Measurements from ENCODE around the gene CSMD2.

CSMD2 gene

DNA sequence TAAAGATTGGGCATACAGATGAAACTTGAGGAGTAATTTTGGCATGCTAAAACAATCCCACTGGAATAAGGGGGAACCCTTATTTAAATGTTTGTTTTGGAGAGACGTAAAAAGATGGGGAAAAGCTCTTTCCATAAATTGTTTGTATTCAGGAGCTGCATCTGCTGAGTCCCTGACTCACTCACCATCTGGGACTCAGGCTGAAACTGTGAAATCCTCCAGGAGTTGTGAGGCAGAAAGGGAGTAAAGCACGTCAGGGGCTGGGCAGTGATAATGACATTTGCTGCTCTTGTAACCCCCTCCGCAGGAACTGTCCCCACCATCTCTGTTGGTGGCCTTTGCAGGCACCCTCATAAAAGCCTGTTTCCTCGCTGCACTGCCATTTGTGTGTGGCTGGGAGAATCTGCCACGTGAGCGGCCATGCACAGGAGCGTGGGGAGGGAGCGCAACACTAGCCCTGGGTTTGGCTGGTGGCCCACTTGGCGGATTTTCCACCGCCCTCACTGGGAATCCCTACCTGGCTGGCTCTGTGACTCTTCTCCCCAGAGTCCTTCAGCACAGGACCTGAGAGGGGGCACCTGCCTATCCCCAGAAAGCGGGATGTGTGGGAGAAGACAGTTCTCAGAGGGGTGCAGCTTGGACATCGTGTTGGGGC is 647.3 kb downstream of the CSMD2 start:
- no peak overlapping the region for H3K4me3 ChIP-seq (ENCODE audit: low read depth in 1 of 2, low read length in 2 of 2)
- no peaks in the 10 kb centered on the region for H3K9me3 ChIP-seq (ENCODE audit: insufficient read depth, low read length, severe bottlenecking)
- H3K27me3 ChIP-seq (ENCODE audit: insufficient read depth, low read length, poor library complexity), result peaks cover 9% of the 10 kb centered on the region
- no peaks in the 10 kb centered on the region for H3K36me3 ChIP-seq (ENCODE audit: insufficient read depth, low read length)
- H3K4me2 ChIP-seq (ENCODE audit: insufficient read depth, low read length), result no peak overlapping the region
- no peak for TF ChIP-seq EZH2 (IDR thresholded peaks at IDR 0.05; ENCODE audit: borderline replicate concordance, low read depth, low read length, severe bottlenecking)
- TF ChIP-seq, protein P1, sequence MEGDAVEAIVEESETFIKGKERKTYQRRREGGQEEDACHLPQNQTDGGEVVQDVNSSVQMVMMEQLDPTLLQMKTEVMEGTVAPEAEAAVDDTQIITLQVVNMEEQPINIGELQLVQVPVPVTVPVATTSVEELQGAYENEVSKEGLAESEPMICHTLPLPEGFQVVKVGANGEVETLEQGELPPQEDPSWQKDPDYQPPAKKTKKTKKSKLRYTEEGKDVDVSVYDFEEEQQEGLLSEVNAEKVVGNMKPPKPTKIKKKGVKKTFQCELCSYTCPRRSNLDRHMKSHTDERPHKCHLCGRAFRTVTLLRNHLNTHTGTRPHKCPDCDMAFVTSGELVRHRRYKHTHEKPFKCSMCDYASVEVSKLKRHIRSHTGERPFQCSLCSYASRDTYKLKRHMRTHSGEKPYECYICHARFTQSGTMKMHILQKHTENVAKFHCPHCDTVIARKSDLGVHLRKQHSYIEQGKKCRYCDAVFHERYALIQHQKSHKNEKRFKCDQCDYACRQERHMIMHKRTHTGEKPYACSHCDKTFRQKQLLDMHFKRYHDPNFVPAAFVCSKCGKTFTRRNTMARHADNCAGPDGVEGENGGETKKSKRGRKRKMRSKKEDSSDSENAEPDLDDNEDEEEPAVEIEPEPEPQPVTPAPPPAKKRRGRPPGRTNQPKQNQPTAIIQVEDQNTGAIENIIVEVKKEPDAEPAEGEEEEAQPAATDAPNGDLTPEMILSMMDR (IDR thresholded peaks at IDR 0.05; ENCODE audit: borderline replicate concordance, extremely low read depth, low read length, poor library complexity, severe bottlenecking), result no peak
- ATAC-seq (ENCODE audit: insufficient read depth, low read depth) (no peak), DNase-seq (no peak)
- no peak overlapping the region for H3K9ac ChIP-seq (ENCODE audit: low read depth, low read length)
- H3K27ac ChIP-seq (ENCODE audit: low read length), result no peak overlapping the region
- H2AFZ ChIP-seq (ENCODE audit: low read depth, low read length), result no peak overlapping the region
- H3K4me1 ChIP-seq (ENCODE audit: insufficient read depth, low read length), result no peaks in the 10 kb centered on the region
- no peaks in the 10 kb centered on the region for H4K20me1 ChIP-seq (ENCODE audit: insufficient read depth, low read length)
- no peaks in the 10 kb centered on the region for H3K79me2 ChIP-seq (ENCODE audit: insufficient read depth, low read length)

DNA sequence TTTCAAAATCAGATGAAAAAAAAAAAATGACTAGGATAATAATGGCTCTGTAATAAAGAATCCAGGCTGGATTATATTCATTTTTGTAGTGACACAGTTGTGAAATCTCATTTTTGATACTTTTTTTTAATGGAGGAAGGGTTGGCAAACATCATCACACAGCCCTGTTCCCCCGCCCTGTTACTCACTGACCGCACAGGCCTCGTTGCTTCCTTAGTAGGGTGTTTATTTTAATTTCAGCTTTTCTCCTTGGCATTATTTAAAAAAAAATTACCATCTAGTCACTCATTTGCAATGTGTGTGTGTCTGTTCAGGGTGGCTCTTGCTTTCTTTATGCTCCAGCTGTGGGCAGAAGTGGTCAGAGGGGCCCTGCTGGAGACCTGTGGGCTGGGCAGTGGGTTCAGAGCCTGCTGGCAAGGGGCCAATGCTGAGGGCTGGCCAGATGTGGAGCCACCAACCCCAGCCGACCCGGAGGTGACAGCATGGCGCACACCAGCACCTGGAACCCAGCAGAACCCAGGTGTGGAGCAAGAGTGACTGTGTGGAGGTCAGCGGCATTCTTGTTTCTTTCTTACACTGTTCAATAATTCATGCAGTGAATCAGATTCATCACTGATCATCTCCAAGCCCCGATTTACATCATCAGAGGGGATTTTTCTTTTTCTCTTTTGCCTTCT is 648.0 kb downstream of the CSMD2 start:
- no peak overlapping the region for H3K27ac ChIP-seq (ENCODE audit: low read length)
- H2AFZ ChIP-seq (ENCODE audit: low read depth, low read length), result no peak overlapping the region
- DNase-seq, result no peak
- TF ChIP-seq EZH2 (IDR thresholded peaks at IDR 0.05; ENCODE audit: borderline replicate concordance, low read depth, low read length, severe bottlenecking), result no peak
- TF ChIP-seq, protein P1 (IDR thresholded peaks at IDR 0.05; ENCODE audit: borderline replicate concordance, extremely low read depth, low read length, poor library complexity, severe bottlenecking), result no peak
- H3K36me3 ChIP-seq (ENCODE audit: insufficient read depth, low read length), result no peaks in the 10 kb centered on the region
- H3K9ac ChIP-seq (ENCODE audit: low read depth, low read length), result no peak overlapping the region
- no peaks in the 10 kb centered on the region for H3K4me1 ChIP-seq (ENCODE audit: insufficient read depth, low read length)
- no peak overlapping the region for H3K4me2 ChIP-seq (ENCODE audit: insufficient read depth, low read length)
- H3K79me2 ChIP-seq (ENCODE audit: insufficient read depth, low read length), result no peaks in the 10 kb centered on the region
- H3K4me3 ChIP-seq (ENCODE audit: low read depth in 1 of 2, low read length in 2 of 2), result no peak overlapping the region
- peaks cover 9% of the 10 kb centered on the region for H3K27me3 ChIP-seq (ENCODE audit: insufficient read depth, low read length, poor library complexity)
- ATAC-seq (ENCODE audit: insufficient read depth, low read depth), result no peak
- H3K9me3 ChIP-seq (ENCODE audit: insufficient read depth, low read length, severe bottlenecking), result no peaks in the 10 kb centered on the region
- no peaks in the 10 kb centered on the region for H4K20me1 ChIP-seq (ENCODE audit: insufficient read depth, low read length)

DNA sequence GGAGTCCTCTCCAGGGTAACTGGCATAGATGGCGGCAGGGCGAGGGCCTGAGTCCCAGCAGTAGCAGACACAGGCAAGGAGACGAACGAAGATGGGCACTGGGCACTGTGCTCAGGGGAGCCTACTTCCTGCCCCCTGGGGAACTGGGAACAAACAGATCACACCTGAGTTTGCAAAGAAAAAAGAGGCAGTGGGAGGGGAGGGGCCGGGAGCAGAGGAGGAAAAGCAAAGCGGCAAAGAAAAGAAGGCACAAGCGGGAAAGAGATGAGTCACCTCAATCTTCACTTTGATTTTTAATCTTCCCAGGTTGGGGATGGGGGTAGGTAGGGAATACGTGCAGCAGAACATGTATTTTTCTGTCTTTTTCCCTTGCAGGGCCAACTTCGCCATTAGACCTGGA is 648.6 kb downstream of the CSMD2 start:
- TF ChIP-seq, protein P1 (IDR thresholded peaks at IDR 0.05; ENCODE audit: borderline replicate concordance, extremely low read depth, low read length, poor library complexity, severe bottlenecking), result no peak
- no peak overlapping the region for H3K9ac ChIP-seq (ENCODE audit: low read depth, low read length)
- no peaks in the 10 kb centered on the region for H4K20me1 ChIP-seq (ENCODE audit: insufficient read depth, low read length)
- no peaks in the 10 kb centered on the region for H3K9me3 ChIP-seq (ENCODE audit: insufficient read depth, low read length, severe bottlenecking)
- no peak overlapping the region for H3K4me2 ChIP-seq (ENCODE audit: insufficient read depth, low read length)
- H3K4me1 ChIP-seq (ENCODE audit: insufficient read depth, low read length), result no peaks in the 10 kb centered on the region
- H3K36me3 ChIP-seq (ENCODE audit: insufficient read depth, low read length), result no peaks in the 10 kb centered on the region
- H3K4me3 ChIP-seq (ENCODE audit: low read depth in 1 of 2, low read length in 2 of 2), result no peak overlapping the region
- H3K27ac ChIP-seq (ENCODE audit: low read length), result no peak overlapping the region
- no peak for ATAC-seq (ENCODE audit: insufficient read depth, low read depth)
- H2AFZ ChIP-seq (ENCODE audit: low read depth, low read length), result no peak overlapping the region
- no peaks in the 10 kb centered on the region for H3K79me2 ChIP-seq (ENCODE audit: insufficient read depth, low read length)
- H3K27me3 ChIP-seq (ENCODE audit: insufficient read depth, low read length, poor library complexity), result peaks cover 9% of the 10 kb centered on the region
- DNase-seq, result no peak
